Measurements from ENCODE around the gene GOLGA6L4.
"Not testable (repeated sequence)": the region's sequence is repeated elsewhere in the genome, so short reads cannot be mapped to it uniquely, and the experiment has no call there.

Gene GOLGA6L4

GRCh38 chr15:84235573-84235972, at the start of gene GOLGA6L4:
TSS of gene GOLGA6L4 (plus strand) at chr15:84235773. CDS start at chr15:84235835, 62 bp downstream.
- DNase-seq (ENCODE audit: low read depth in 4 of 4, low spot score in 1 of 4): not testable (repeated sequence)

- not testable (repeated sequence) for DNase-seq (ENCODE audit: low read depth in 4 of 4, low spot score in 1 of 4)
Observed at GRCh38 chr15:84192982-84193381, 42.6 kb upstream of the GOLGA6L4 start.

- DNase-seq (ENCODE audit: low read depth in 4 of 4, low spot score in 1 of 4): not testable (repeated sequence)
Observed at GRCh38 chr15:84195603-84196002, 40.0 kb upstream of the GOLGA6L4 start.

DNA sequence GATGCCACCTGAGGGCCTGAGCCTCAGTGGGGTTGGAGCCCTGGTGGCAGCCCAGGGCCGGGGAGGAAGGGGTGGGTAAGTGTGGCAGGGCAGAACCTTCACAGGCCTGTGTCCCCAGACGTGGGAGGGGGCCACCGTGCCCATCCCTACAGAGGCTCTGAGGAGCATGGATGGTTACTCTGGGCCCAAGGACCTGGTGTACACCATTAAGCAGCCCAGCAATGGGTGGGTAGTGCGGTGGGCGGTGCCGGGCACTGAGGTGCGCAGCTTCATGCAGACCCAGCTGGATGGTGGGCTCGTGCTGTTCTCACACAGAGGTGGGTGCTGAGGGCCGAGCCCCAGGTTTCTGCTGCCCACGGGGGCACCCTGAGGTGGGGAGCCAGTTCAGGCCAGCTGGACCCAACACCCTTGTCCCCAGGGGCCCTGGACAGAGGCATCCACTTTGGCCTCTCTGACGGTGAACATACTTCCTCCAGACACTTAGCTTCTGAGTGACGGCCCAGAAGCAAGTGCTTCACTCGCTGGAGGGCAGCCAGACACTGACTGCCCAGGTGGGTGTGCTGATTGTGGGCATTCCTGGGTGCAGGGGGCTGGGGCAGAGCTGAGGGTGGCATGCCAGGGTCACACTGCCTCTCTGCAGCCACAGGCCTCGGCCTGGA, 38.9 kb upstream of the GOLGA6L4 start:
- DNase-seq (ENCODE audit: low read depth in 4 of 4, low spot score in 1 of 4): not testable (repeated sequence)

- not testable (repeated sequence) for DNase-seq (ENCODE audit: low read depth in 4 of 4, low spot score in 1 of 4)
Observed at GRCh38 chr15:84199865-84200264, 35.7 kb upstream of the GOLGA6L4 start.

- DNase-seq (ENCODE audit: low read depth in 4 of 4, low spot score in 1 of 4): not testable (repeated sequence)
Observed at GRCh38 chr15:84246441-84246840, 10.9 kb downstream of the GOLGA6L4 start.
